Upper lobe of left lung (tissue), 4 donors: ENCODE data around the gene PRM1.

Source experiments
- CTCF ChIP-seq, 6 experiments: fragments of 450-650 bp in 4 of 6; fragments of 200-600 bp in 2 of 6; sonication (generic) in 2 of 6; IDR thresholded peaks; one replicate each; pipeline ENCODE4 v1.5.1; 2016 to 2019; ENCODE audit warnings: antibody characterized with exemption in 6 of 6
- EP300 ChIP-seq, 4 donors: sonication (generic); formaldehyde crosslinking; IDR thresholded peaks; one replicate each; pipeline ENCODE4 v1.5.1; 2017; ENCODE audit warnings: antibody characterized with exemption in 4 of 4, control low read depth in 2 of 4
- POLR2A ChIP-seq, 4 donors: fragments of 450-650 bp; IDR thresholded peaks; one replicate each; pipeline ENCODE4 v1.5.1; 2016 to 2017; ENCODE audit warnings: antibody characterized with exemption in 4 of 4, mild to moderate bottlenecking in 2 of 4
- POLR2AphosphoS5 ChIP-seq, 2 donors: sonication (generic); formaldehyde crosslinking; IDR thresholded peaks; one replicate each; pipeline ENCODE4 v1.5.1; 2017; ENCODE audit warnings: antibody characterized with exemption in 2 of 2

- no peak for TF ChIP-seq CTCF (IDR thresholded peaks at IDR 0.05)
- no peak for TF ChIP-seq POLR2AphosphoS5 (IDR thresholded peaks at IDR 0.05)
- TF ChIP-seq POLR2A (IDR thresholded peaks at IDR 0.05): no peak
- no peak for TF ChIP-seq EP300 (IDR thresholded peaks at IDR 0.05)
Measured at GRCh38 chr16:11274964-11275363, 6.2 kb downstream of the PRM1 start.
